GM23248 (cell line): Measurements from ENCODE around the gene GSN. TPM values are rescaled to one million over a fixed set of nuclear protein-coding genes. Genes with fewer than 3 reads are reported as not detected.

Experiments
- DNase-seq: peaks from one replicate; pipeline ENCODE4 v3.0.0-alpha.2; 2015
- H2AFZ ChIP-seq: fragments of 200-600 bp; sonication (generic); 2 replicates; pipeline ENCODE4 v1.6.1; 2016; ENCODE audit warnings: antibody characterized with exemption
- H3F3A ChIP-seq: fragments of 200-600 bp; sonication (generic); 2 replicates; pipeline ENCODE4 v1.6.1; 2016; ENCODE audit warnings: mild to moderate bottlenecking, antibody characterized with exemption, mixed run types; ENCODE audit not compliant: insufficient read depth
- H3K27ac ChIP-seq: fragments of 200-600 bp; sonication (generic); 2 replicates; pipeline ENCODE4 v1.5.1; 2016; ENCODE audit warnings: mild to moderate bottlenecking
- H3K27me3 ChIP-seq: fragments of 200-600 bp; sonication (generic); replicated peaks from 2 replicates; pipeline ENCODE4 v1.6.1; 2016; ENCODE audit warnings: mild to moderate bottlenecking; ENCODE audit not compliant: insufficient read depth
- H3K36me3 ChIP-seq: fragments of 200-600 bp; sonication (generic); 2 replicates; pipeline ENCODE4 v1.6.1; 2016; ENCODE audit warnings: low read depth, mild to moderate bottlenecking
- H3K4me1 ChIP-seq: fragments of 200-600 bp; sonication (generic); 2 replicates; pipeline ENCODE4 v1.6.1; 2016; ENCODE audit warnings: mild to moderate bottlenecking; ENCODE audit not compliant: insufficient read depth
- H3K4me2 ChIP-seq: fragments of 200-600 bp; sonication (generic); one replicate; pipeline ENCODE4 v1.6.1; 2016; ENCODE audit warnings: mild to moderate bottlenecking; ENCODE audit not compliant: unreplicated experiment
- H3K4me3 ChIP-seq: fragments of 200-600 bp; sonication (generic); 2 replicates; pipeline ENCODE4 v1.5.1; 2016; ENCODE audit warnings: mild to moderate bottlenecking
- H3K79me2 ChIP-seq: fragments of 200-600 bp; sonication (generic); 2 replicates; pipeline ENCODE4 v1.6.1; 2016; ENCODE audit warnings: mild to moderate bottlenecking; ENCODE audit not compliant: insufficient read depth
- H3K9ac ChIP-seq: fragments of 200-600 bp; sonication (generic); 2 replicates; pipeline ENCODE4 v1.6.1; 2016; ENCODE audit warnings: mild to moderate bottlenecking
- H3K9me2 ChIP-seq: fragments of 200-600 bp; sonication (generic); 2 replicates; pipeline ENCODE4 v1.6.1; 2016; ENCODE audit warnings: mixed run types, mild to moderate bottlenecking, moderate library complexity; ENCODE audit not compliant: insufficient read depth
- H3K9me3 ChIP-seq: fragments of 200-600 bp; sonication (generic); one replicate; pipeline ENCODE4 v1.6.1; 2017; ENCODE audit warnings: low read depth
- H4K20me1 ChIP-seq: fragments of 200-600 bp; sonication (generic); 2 replicates; pipeline ENCODE4 v1.6.0; 2016; ENCODE audit not compliant: insufficient read depth
- EZH2 ChIP-seq: fragments of 200-600 bp; sonication (generic); IDR thresholded peaks from 2 replicates; pipeline ENCODE4 v1.6.1; 2018; ENCODE audit warnings: antibody characterized with exemption, mild to moderate bottlenecking; ENCODE audit not compliant: insufficient read depth, poor library complexity, severe bottlenecking
- EZH2phosphoT487 ChIP-seq: fragments of 200-600 bp; sonication (generic); IDR thresholded peaks from 2 replicates; pipeline ENCODE4 v1.6.1; 2018; ENCODE audit warnings: antibody characterized with exemption, moderate library complexity, mild to moderate bottlenecking, low read depth; ENCODE audit not compliant: insufficient read depth
- WGBS, 2 experiments: methylation state at CpG; one replicate each; pipeline ENCODE4 v1.1.6; 2015 to 2017; ENCODE audit warnings: low lambda C conversion rate in 2 of 2, low coverage in 1 of 2; ENCODE audit errors: missing lambda C conversion rate in 2 of 2; 5-methylcytosine and 5-hydroxymethylcytosine counted together
- in situ Hi-C: fragments of 300-500 bp; cut with MboI; formaldehyde crosslinking; loops from 2 replicates; pipeline ENCODE4 v1.15.0; 2020
- polyA plus RNA-seq: library from polyadenylated mRNA; unstranded; fragments of >200 nt; fragmentation: Nextera tagmentation; extraction: Ambion mirVana; gene quantifications from 2 replicates; pipeline ENCODE4 v1.2.1, GENCODE V29; 2016
- total RNA-seq: library from RNA; depleted of rRNA; stranded (reverse); fragments of >200 nt; shearing (Covaris generic); gene quantifications from 2 replicates; pipeline ENCODE4 v1.2.3, GENCODE V29; 2014

Gene GSN
- total and polyA plus RNA-seq, 2 experiments from 2014 or later = 258 to 387 TPM

GRCh38 chr9:121304707-121305106 lies 36.7 kb downstream of the GSN start:
- Histone ChIP-seq H3K4me2 (no peak overlapping the region), H3K4me1 (peaks cover 14% of the 10 kb centered on the region; the same call in 1 of the 2 replicates), H3K9me3 (no peaks in the 10 kb centered on the region), H2AFZ (no peak overlapping the region), H3F3A (no peaks in the 10 kb centered on the region), H3K4me3 (no peak overlapping the region), H3K27me3 (no peaks in the 10 kb centered on the region), H3K79me2 (peaks cover 21% of the 10 kb centered on the region; the same call in 1 of the 2 replicates), H3K36me3 (peaks cover 38% of the 10 kb centered on the region; the same call in 1 of the 2 replicates), H3K27ac (no peak overlapping the region), H4K20me1 (no peaks in the 10 kb centered on the region), H3K9ac (no peak overlapping the region), H3K9me2 (no peaks in the 10 kb centered on the region)
- DNase-seq = no peak
- in situ Hi-C loops = loop anchor here (25.0 kb wide), 1 partner anchor 92 kb away; the partner anchor contains the start of gene RAB14
- 87 to 93% methylated on average over 1 of the region's 1 CpG for WGBS, 2 experiments
- TF ChIP-seq EZH2phosphoT487 = no peak
- no peak for TF ChIP-seq EZH2

DNA sequence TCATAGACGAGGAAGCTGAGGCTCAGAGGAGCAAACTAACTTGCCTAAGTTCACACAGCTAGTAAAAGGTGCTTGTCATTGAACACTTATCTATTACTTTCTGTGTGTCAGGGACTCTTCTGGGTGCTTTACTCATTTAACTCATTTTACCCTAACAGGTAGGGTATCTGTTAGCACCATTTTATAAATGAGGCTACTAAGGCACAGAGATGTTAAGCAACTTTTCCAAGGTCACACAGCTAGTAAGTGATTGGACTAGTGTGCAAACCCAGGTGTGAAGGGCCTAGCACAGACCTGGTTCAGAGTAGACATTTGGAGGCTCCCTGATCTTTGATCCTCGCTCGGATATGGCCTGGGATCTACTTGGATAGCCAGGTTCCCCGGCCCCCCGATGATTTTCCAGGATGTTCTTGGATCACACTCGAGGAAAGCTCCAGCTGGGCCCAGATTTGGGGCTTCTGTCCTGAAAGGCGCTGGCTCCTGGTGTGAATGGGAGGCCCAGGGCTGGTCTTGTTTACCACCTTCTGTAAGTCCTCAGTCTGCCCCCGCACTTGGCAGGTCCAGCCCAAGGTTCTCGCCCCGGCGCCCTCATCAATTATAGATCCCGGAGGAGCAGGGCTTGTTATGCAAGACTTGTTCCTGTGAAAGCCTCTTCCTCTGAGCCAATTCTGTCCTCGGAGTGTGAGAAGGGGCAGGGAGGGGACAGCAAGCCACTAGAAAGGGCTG lies 37.5 kb downstream of the GSN start:
- in situ Hi-C loops = loop anchor here (25.0 kb wide), 1 partner anchor 93 kb away; the partner anchor contains the start of gene RAB14
- H3K9me2 ChIP-seq = no peaks in the 10 kb centered on the region
- DNase-seq = peak; percentile 56
- H4K20me1 ChIP-seq = no peaks in the 10 kb centered on the region
- H3K4me2 ChIP-seq = no peak overlapping the region
- no peak overlapping the region for H2AFZ ChIP-seq
- no peak overlapping the region for H3K27ac ChIP-seq
- H3K9ac ChIP-seq = peak overlapping the region; percentile 12; the same call in 1 of the 2 replicates
- peaks cover 9% of the 10 kb centered on the region; the same call in 1 of the 2 replicates for H3K4me1 ChIP-seq
- H3K36me3 ChIP-seq = peaks cover 38% of the 10 kb centered on the region; the same call in 1 of the 2 replicates
- peaks cover 16% of the 10 kb centered on the region; the same call in 1 of the 2 replicates for H3K79me2 ChIP-seq
- no peaks in the 10 kb centered on the region for H3F3A ChIP-seq
- no peaks in the 10 kb centered on the region for H3K27me3 ChIP-seq
- no peak overlapping the region for H3K4me3 ChIP-seq
- no peak for TF ChIP-seq EZH2phosphoT487
- no peak for TF ChIP-seq EZH2
- no peaks in the 10 kb centered on the region for H3K9me3 ChIP-seq
- 28 to 30% methylated on average over 13 of the region's 13 CpGs for WGBS, 2 experiments

DNA sequence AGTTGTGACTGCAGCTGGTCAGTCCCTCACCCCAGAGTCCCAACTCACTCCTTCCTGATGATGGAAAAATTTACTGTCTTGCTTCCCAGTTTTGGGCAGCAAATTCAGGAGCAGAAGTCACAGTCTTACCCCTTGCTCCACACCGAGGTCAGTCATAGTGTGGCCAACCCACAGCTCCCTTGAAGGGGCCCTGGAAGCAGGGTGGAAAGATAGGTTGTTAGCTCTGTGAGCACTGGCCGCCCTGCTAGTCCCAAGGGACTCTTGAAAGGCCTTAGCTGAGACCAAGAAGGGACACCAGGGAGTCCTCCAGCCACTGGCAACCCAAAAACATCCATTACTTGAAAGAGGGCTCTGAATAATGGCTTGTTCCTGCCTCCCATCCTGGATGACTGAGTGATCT lies 40.0 kb downstream of the GSN start:
- Histone ChIP-seq H3K4me3 (no peak overlapping the region), H3K36me3 (peaks cover 52% of the 10 kb centered on the region; the same call in 1 of the 2 replicates), H4K20me1 (no peaks in the 10 kb centered on the region), H3K4me2 (no peak overlapping the region), H3K27ac (no peak overlapping the region), H3K4me1 (peaks cover 7% of the 10 kb centered on the region; the same call in 1 of the 2 replicates), H3K9me3 (no peaks in the 10 kb centered on the region), H3K27me3 (no peaks in the 10 kb centered on the region), H3K79me2 (0 out of 2 replicates have a peak, but pooled peaks cover under 1% of the 10 kb centered on the region), H3K9ac (no peak overlapping the region), H3F3A (no peaks in the 10 kb centered on the region), H2AFZ (no peak overlapping the region), H3K9me2 (no peaks in the 10 kb centered on the region)
- WGBS, 2 experiments = 55 to 60% methylated on average over 2 of the region's 2 CpGs
- TF ChIP-seq EZH2phosphoT487 = no peak
- TF ChIP-seq EZH2 = no peak
- DNase-seq = no peak
- in situ Hi-C loops = loop anchor here (25.0 kb wide), 1 partner anchor 96 kb away; the partner anchor contains the start of gene RAB14

- no peak overlapping the region for H2AFZ ChIP-seq
- no peaks in the 10 kb centered on the region for H3F3A ChIP-seq
- no peaks in the 10 kb centered on the region for H3K9me3 ChIP-seq
- H4K20me1 ChIP-seq = no peaks in the 10 kb centered on the region
- no peak for TF ChIP-seq EZH2phosphoT487
- TF ChIP-seq EZH2 = no peak
- no peak overlapping the region for H3K4me2 ChIP-seq
- H3K9ac ChIP-seq = no peak overlapping the region
- H3K4me3 ChIP-seq = no peak overlapping the region
- in situ Hi-C loops = loop anchor here (25.0 kb wide), 1 partner anchor 96 kb away; the partner anchor contains the start of gene RAB14
- H3K36me3 ChIP-seq = peaks cover 45% of the 10 kb centered on the region; the same call in 1 of the 2 replicates
- H3K79me2 ChIP-seq = no peaks in the 10 kb centered on the region
- no peaks in the 10 kb centered on the region for H3K9me2 ChIP-seq
- WGBS, 2 experiments = 94 to 97% methylated on average over 12 to 13 of the region's 13 CpGs
- no peak for DNase-seq
- H3K27ac ChIP-seq = no peak overlapping the region
- peaks cover 7% of the 10 kb centered on the region; the same call in 1 of the 2 replicates for H3K4me1 ChIP-seq
- no peaks in the 10 kb centered on the region for H3K27me3 ChIP-seq
Observed at GRCh38 chr9:121308765-121309164, 40.8 kb downstream of the GSN start.
